H7 (cell line): ENCODE results near the gene IL21. TPM values are rescaled to one million over a fixed set of nuclear protein-coding genes. Genes with fewer than 3 reads are reported as not detected.

Experiments
- DNase-seq: peaks from one replicate; pipeline ENCODE4 v3.0.0; 2012
- H3K27me3 ChIP-seq: 2 replicates; pipeline ENCODE4 v1.6.0; 2011; ENCODE audit warnings: mild to moderate bottlenecking, low read length; ENCODE audit not compliant: control insufficient read depth, insufficient read depth
- H3K36me3 ChIP-seq: replicated peaks from 2 replicates; pipeline ENCODE4 v1.5.1; 2011; ENCODE audit warnings: low read length; ENCODE audit not compliant: control insufficient read depth, insufficient read depth
- H3K4me3 ChIP-seq: 2 replicates; pipeline ENCODE4 v1.5.1; 2011; ENCODE audit warnings: low read depth, mild to moderate bottlenecking, control low read depth, low read length, moderate library complexity; ENCODE audit not compliant: insufficient read depth
- total RNA-seq: library from RNA; depleted of rRNA; stranded (reverse); fragments of >200 nt; shearing (Covaris generic); gene quantifications from 2 replicates; pipeline ENCODE4 v1.2.3, GENCODE V29; 2014

Gene IL21
- total RNA-seq, 1 experiment from 2014 or later: not detected

GRCh38 chr4:122652379-122652778 is 31.5 kb upstream of the IL21 start:
- Histone ChIP-seq H3K36me3 (no peaks in the 10 kb centered on the region), H3K4me3 (no peak overlapping the region), H3K27me3 (no peaks in the 10 kb centered on the region)
- DNase-seq: no peak

GRCh38 chr4:122650148-122650547 is 29.3 kb upstream of the IL21 start:
- Histone ChIP-seq H3K27me3 (no peaks in the 10 kb centered on the region), H3K4me3 (no peak overlapping the region), H3K36me3 (no peaks in the 10 kb centered on the region)
- DNase-seq: no peak

- no peaks in the 10 kb centered on the region for H3K27me3 ChIP-seq
- H3K4me3 ChIP-seq: no peak overlapping the region
- no peak for DNase-seq
- no peaks in the 10 kb centered on the region for H3K36me3 ChIP-seq
Measured at GRCh38 chr4:122647656-122648055, 26.8 kb upstream of the IL21 start.

- Histone ChIP-seq H3K36me3 (no peaks in the 10 kb centered on the region), H3K4me3 (no peak overlapping the region)
- no peak for DNase-seq
Measured at GRCh38 chr4:122643257-122643656, 22.4 kb upstream of the IL21 start.

GRCh38 chr4:122639181-122639580 is 18.3 kb upstream of the IL21 start:
- no peak for DNase-seq
- Histone ChIP-seq H3K4me3 (no peak overlapping the region), H3K27me3 (no peaks in the 10 kb centered on the region), H3K36me3 (no peaks in the 10 kb centered on the region)

More at GRCh38 chr4:122643257-122643656, 22.4 kb upstream of the IL21 start:
- H3K27me3 ChIP-seq: no peaks in the 10 kb centered on the region

- no peaks in the 10 kb centered on the region for H3K27me3 ChIP-seq
- DNase-seq: no peak
- no peak overlapping the region for H3K4me3 ChIP-seq
- H3K36me3 ChIP-seq: no peaks in the 10 kb centered on the region
Measured at GRCh38 chr4:122636697-122637096, 15.8 kb upstream of the IL21 start.

- Histone ChIP-seq H3K4me3 (no peak overlapping the region), H3K27me3 (no peaks in the 10 kb centered on the region), H3K36me3 (no peaks in the 10 kb centered on the region)
- DNase-seq: no peak
Measured at GRCh38 chr4:122635205-122635604, 14.3 kb upstream of the IL21 start.

GRCh38 chr4:122633211-122633610 is 12.3 kb upstream of the IL21 start:
- Histone ChIP-seq H3K36me3 (no peaks in the 10 kb centered on the region), H3K27me3 (no peaks in the 10 kb centered on the region), H3K4me3 (no peak overlapping the region)
- no peak for DNase-seq

- no peak for DNase-seq
- no peaks in the 10 kb centered on the region for H3K27me3 ChIP-seq
- H3K4me3 ChIP-seq: no peak overlapping the region
- H3K36me3 ChIP-seq: no peaks in the 10 kb centered on the region
Measured at GRCh38 chr4:122632396-122633143, 11.7 kb upstream of the IL21 start.

- no peak overlapping the region for H3K4me3 ChIP-seq
- H3K27me3 ChIP-seq: no peaks in the 10 kb centered on the region
- no peak for DNase-seq
- no peaks in the 10 kb centered on the region for H3K36me3 ChIP-seq
Measured at GRCh38 chr4:122625156-122625555, 4.3 kb upstream of the IL21 start.

GRCh38 chr4:122624205-122624604 is 3.3 kb upstream of the IL21 start:
- no peak for DNase-seq
- Histone ChIP-seq H3K36me3 (no peaks in the 10 kb centered on the region), H3K27me3 (no peaks in the 10 kb centered on the region), H3K4me3 (no peak overlapping the region)

GRCh38 chr4:122623637-122624166 is 2.8 kb upstream of the IL21 start:
- no peaks in the 10 kb centered on the region for H3K27me3 ChIP-seq
- no peak overlapping the region for H3K4me3 ChIP-seq
- H3K36me3 ChIP-seq: no peaks in the 10 kb centered on the region
- no peak for DNase-seq

- no peak for DNase-seq
- Histone ChIP-seq H3K4me3 (no peak overlapping the region), H3K36me3 (no peaks in the 10 kb centered on the region), H3K27me3 (no peaks in the 10 kb centered on the region)
Measured at GRCh38 chr4:122622400-122622799, 1.5 kb upstream of the IL21 start.

- Histone ChIP-seq H3K4me3 (no peak overlapping the region), H3K27me3 (no peaks in the 10 kb centered on the region), H3K36me3 (no peaks in the 10 kb centered on the region)
- no peak for DNase-seq
Measured at GRCh38 chr4:122619611-122620010, 1.3 kb downstream of the IL21 start.

- H3K36me3 ChIP-seq: no peaks in the 10 kb centered on the region
- no peaks in the 10 kb centered on the region for H3K27me3 ChIP-seq
- DNase-seq: no peak
- H3K4me3 ChIP-seq: no peak overlapping the region
Measured at GRCh38 chr4:122617597-122618593, 3.0 kb downstream of the IL21 start.
